NOMO-1 treated with DMSO at 0.1 percent for 48 hours (cell line): ENCODE results near the gene INF2.
"Not testable (repeated sequence)": the region's sequence is repeated elsewhere in the genome, so short reads cannot be mapped to it uniquely, and the experiment has no call there.

Source experiments
- DNase-seq: peaks from one replicate; lab custom pipeline; 2025; ENCODE audit not compliant: unreplicated experiment; lab: John Stamatoyannopoulos, UW

The INF2 gene

GRCh38 chr14:104749111-104749649 is 59.8 kb downstream of the INF2 start:
- no peak for DNase-seq

- no peak for DNase-seq
Measured at GRCh38 chr14:104750056-104750752, 60.8 kb downstream of the INF2 start.

GRCh38 chr14:104750753-104751057 is 61.3 kb downstream of the INF2 start:
- not testable (repeated sequence) for DNase-seq

- peak; percentile 64 for DNase-seq
Measured at GRCh38 chr14:104751539-104752422, 62.4 kb downstream of the INF2 start.

- no peak for DNase-seq
Measured at GRCh38 chr14:104752423-104752734, 63.0 kb downstream of the INF2 start.

- peak; percentile 100 for DNase-seq
Measured at GRCh38 chr14:104752735-104753527, 63.5 kb downstream of the INF2 start, which contains the start of gene SIVA1. SIVA1 (plus strand) TSS chr14:104753147; CDS start chr14:104753202, 55 bp downstream.

- no peak for DNase-seq
Measured at GRCh38 chr14:104753528-104754212, 64.3 kb downstream of the INF2 start.

GRCh38 chr14:104754213-104754851 is 64.9 kb downstream of the INF2 start:
- no peak for DNase-seq

GRCh38 chr14:104755621-104756020 is 66.2 kb downstream of the INF2 start:
- no peak for DNase-seq

- no peak for DNase-seq
Measured at GRCh38 chr14:104756477-104757237, 67.2 kb downstream of the INF2 start.

- DNase-seq, result no peak
Measured at GRCh38 chr14:104757238-104757585, 67.8 kb downstream of the INF2 start.

GRCh38 chr14:104757681-104758392 is 68.4 kb downstream of the INF2 start:
- DNase-seq, result no peak

- no peak for DNase-seq
Measured at GRCh38 chr14:104758981-104759969, 69.9 kb downstream of the INF2 start.

- DNase-seq, result no peak
Measured at GRCh38 chr14:104765517-104765916, 76.1 kb downstream of the INF2 start.

GRCh38 chr14:104766256-104766862 is 76.9 kb downstream of the INF2 start:
- no peak for DNase-seq

- no peak for DNase-seq
Measured at GRCh38 chr14:104766863-104767633, 77.6 kb downstream of the INF2 start.

GRCh38 chr14:104767634-104767918 is 78.2 kb downstream of the INF2 start:
- DNase-seq, result no peak
